OCI-LY1 (cell line): ENCODE results near the gene AGAP2.

Experiments
- H2AFZ ChIP-seq: fragments of 200-600 bp; sonication (generic), shearing (Covaris generic); 2 replicates; pipeline ENCODE4 v1.6.0; 2014; ENCODE audit warnings: antibody characterized with exemption, mild to moderate bottlenecking, low read length
- H3F3A ChIP-seq: fragments of 200-600 bp; sonication (generic), shearing (Covaris generic); 2 replicates; pipeline ENCODE4 v1.6.0; 2014; ENCODE audit warnings: mild to moderate bottlenecking, antibody characterized with exemption, low read length, moderate library complexity; ENCODE audit not compliant: insufficient read depth
- H3K27ac ChIP-seq: fragments of 200-600 bp; sonication (generic); 2 replicates; pipeline ENCODE4 v1.5.1; 2014; ENCODE audit warnings: low read length, mixed run types, mild to moderate bottlenecking, low read depth; ENCODE audit not compliant: poor library complexity, severe bottlenecking
- H3K27me3 ChIP-seq: fragments of 200-600 bp; sonication (generic); 2 replicates; pipeline ENCODE4 v1.6.0; 2014; ENCODE audit warnings: antibody characterized with exemption, mild to moderate bottlenecking, low read length, moderate library complexity; ENCODE audit not compliant: insufficient read depth
- H3K36me3 ChIP-seq: fragments of 200-600 bp; sonication (generic); 2 replicates; pipeline ENCODE4 v1.6.1; 2014; ENCODE audit warnings: mild to moderate bottlenecking, antibody characterized with exemption, low read length, moderate library complexity, mixed read lengths; ENCODE audit not compliant: insufficient read depth
- H3K4me1 ChIP-seq: fragments of 200-600 bp; sonication (generic); 2 replicates; pipeline ENCODE4 v1.5.1; 2014; ENCODE audit warnings: mild to moderate bottlenecking, low read length, moderate library complexity; ENCODE audit not compliant: insufficient read depth, severe bottlenecking
- H3K4me2 ChIP-seq: fragments of 200-600 bp; sonication (generic), shearing (Covaris generic); 2 replicates; pipeline ENCODE4 v1.6.1; 2014; ENCODE audit warnings: low read length
- H3K4me3 ChIP-seq: fragments of 200-600 bp; sonication (generic); 2 replicates; pipeline ENCODE4 v1.5.1; 2014; ENCODE audit warnings: low read length, low read depth, mild to moderate bottlenecking, mixed read lengths; ENCODE audit not compliant: poor library complexity, severe bottlenecking
- H3K79me2 ChIP-seq: fragments of 200-600 bp; shearing (Covaris generic); 2 replicates; pipeline ENCODE4 v1.6.1; 2016; ENCODE audit warnings: mixed run types, low read length, mixed read lengths; ENCODE audit not compliant: insufficient read depth
- H3K9ac ChIP-seq: fragments of 200-600 bp; sonication (generic), shearing (Covaris generic); 2 replicates; pipeline ENCODE4 v1.6.1; 2014; ENCODE audit warnings: mild to moderate bottlenecking, low read length, mixed read lengths
- H3K9me2 ChIP-seq: fragments of 200-600 bp; sonication (generic), shearing (Covaris generic); 2 replicates; pipeline ENCODE4 v1.6.1; 2014; ENCODE audit warnings: low read depth, mild to moderate bottlenecking, low read length, mixed read lengths
- H3K9me3 ChIP-seq: fragments of 200-600 bp; shearing (Covaris generic); 2 replicates; pipeline ENCODE4 v1.6.1; 2014; ENCODE audit warnings: low read length, mixed read lengths
- H4K20me1 ChIP-seq: fragments of 200-600 bp; sonication (generic), shearing (Covaris generic); 2 replicates; pipeline ENCODE4 v1.6.0; 2016; ENCODE audit warnings: mild to moderate bottlenecking, low read length; ENCODE audit not compliant: insufficient read depth
- EZH2 ChIP-seq: fragments of 200-600 bp; sonication (generic), shearing (Covaris generic); IDR thresholded peaks from 2 replicates; pipeline ENCODE4 v1.8.0; 2017; ENCODE audit warnings: borderline replicate concordance, mixed run types, mild to moderate bottlenecking, antibody characterized with exemption, low read length, moderate library complexity, mixed read lengths
- TF ChIP-seq, protein P1 (sequence below): fragments of 200-600 bp; sonication (generic), shearing (Covaris generic); IDR thresholded peaks from 2 replicates; pipeline ENCODE4 v1.5.1; 2017; ENCODE audit warnings: mild to moderate bottlenecking, antibody characterized with exemption, low read length, moderate library complexity, mixed read lengths

Gene AGAP2

DNA sequence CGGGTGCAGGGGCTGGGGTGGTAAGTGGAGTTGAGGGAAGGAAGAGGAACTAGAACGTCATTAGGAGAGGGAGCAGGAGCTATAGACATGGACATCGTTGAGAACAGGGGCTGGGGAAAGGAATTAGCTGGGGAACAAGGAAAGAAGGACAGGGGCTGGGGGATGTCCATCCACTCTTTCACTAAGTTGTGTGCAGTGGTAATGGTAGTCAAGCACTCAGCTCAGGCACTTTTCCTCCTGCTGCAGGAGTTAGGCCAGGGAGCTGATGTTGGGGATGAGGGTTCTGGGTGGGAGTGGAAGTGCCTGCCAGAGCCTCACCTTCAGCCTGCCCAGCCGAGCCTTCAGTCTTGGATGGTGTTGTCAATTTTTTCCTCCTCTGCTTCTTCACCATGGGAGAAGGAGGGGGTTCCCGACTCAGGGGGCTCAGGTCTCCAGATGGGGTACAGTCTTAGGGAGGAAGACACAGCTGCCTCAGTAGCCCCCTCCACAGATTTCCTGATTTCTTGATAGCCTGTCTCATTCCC, 9.2 kb downstream of the AGAP2 start:
- no peak overlapping the region for H3K27ac ChIP-seq
- no peaks in the 10 kb centered on the region for H3K79me2 ChIP-seq
- H3K4me2 ChIP-seq, result no peak overlapping the region
- H3K27me3 ChIP-seq, result no peaks in the 10 kb centered on the region
- H3K9ac ChIP-seq, result no peak overlapping the region
- H4K20me1 ChIP-seq, result no peaks in the 10 kb centered on the region
- TF ChIP-seq EZH2, result no peak
- TF ChIP-seq, protein P1, sequence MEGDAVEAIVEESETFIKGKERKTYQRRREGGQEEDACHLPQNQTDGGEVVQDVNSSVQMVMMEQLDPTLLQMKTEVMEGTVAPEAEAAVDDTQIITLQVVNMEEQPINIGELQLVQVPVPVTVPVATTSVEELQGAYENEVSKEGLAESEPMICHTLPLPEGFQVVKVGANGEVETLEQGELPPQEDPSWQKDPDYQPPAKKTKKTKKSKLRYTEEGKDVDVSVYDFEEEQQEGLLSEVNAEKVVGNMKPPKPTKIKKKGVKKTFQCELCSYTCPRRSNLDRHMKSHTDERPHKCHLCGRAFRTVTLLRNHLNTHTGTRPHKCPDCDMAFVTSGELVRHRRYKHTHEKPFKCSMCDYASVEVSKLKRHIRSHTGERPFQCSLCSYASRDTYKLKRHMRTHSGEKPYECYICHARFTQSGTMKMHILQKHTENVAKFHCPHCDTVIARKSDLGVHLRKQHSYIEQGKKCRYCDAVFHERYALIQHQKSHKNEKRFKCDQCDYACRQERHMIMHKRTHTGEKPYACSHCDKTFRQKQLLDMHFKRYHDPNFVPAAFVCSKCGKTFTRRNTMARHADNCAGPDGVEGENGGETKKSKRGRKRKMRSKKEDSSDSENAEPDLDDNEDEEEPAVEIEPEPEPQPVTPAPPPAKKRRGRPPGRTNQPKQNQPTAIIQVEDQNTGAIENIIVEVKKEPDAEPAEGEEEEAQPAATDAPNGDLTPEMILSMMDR, result no peak
- no peaks in the 10 kb centered on the region for H3K9me3 ChIP-seq
- H3K36me3 ChIP-seq, result peaks cover 52% of the 10 kb centered on the region
- no peaks in the 10 kb centered on the region for H3K9me2 ChIP-seq
- peaks cover 3% of the 10 kb centered on the region; the same call in 1 of the 2 replicates for H3F3A ChIP-seq
- no peak overlapping the region for H3K4me3 ChIP-seq
- H3K4me1 ChIP-seq, result peaks cover 4% of the 10 kb centered on the region
- H2AFZ ChIP-seq, result no peak overlapping the region

DNA sequence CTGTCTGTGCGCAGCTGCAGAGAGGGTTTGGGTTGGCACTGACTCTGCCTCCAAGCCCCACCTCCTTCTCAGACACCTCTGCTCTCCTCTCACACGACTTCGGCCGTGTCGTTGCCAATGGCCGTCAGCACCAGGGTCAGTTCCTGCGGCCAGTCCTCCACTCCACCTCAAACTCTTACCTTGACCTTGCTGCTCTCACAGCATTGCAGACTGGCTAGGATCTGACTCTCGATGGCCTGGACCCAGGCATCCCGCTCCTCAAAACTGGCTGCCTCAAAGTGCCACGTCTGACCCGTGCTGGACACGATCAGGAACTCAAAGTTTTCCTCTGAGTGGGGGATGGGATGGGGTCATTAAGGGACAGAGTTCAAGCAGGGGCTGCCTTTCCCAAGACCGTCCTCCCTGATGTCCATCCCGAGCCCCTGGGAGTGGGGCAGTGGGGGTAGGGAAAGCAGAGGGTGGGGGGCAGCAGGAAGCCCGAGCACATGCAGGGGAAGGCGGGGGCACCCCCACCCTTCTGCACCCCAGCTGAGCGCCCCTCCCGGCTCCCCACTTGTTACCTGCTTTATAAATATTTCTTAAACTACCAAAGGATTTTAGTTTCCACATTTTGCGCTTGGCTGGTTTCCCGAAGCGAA, 10.7 kb downstream of the AGAP2 start:
- Histone ChIP-seq H3F3A (peaks cover 3% of the 10 kb centered on the region), H3K36me3 (peaks cover 49% of the 10 kb centered on the region), H3K27me3 (no peaks in the 10 kb centered on the region), H3K4me2 (no peak overlapping the region), H3K4me1 (peaks cover 4% of the 10 kb centered on the region), H3K9me3 (no peaks in the 10 kb centered on the region), H3K9ac (no peak overlapping the region), H3K27ac (no peak overlapping the region), H3K79me2 (no peaks in the 10 kb centered on the region), H2AFZ (no peak overlapping the region), H3K4me3 (no peak overlapping the region), H3K9me2 (no peaks in the 10 kb centered on the region), H4K20me1 (no peaks in the 10 kb centered on the region)
- TF ChIP-seq, protein P1, result no peak
- no peak for TF ChIP-seq EZH2

DNA sequence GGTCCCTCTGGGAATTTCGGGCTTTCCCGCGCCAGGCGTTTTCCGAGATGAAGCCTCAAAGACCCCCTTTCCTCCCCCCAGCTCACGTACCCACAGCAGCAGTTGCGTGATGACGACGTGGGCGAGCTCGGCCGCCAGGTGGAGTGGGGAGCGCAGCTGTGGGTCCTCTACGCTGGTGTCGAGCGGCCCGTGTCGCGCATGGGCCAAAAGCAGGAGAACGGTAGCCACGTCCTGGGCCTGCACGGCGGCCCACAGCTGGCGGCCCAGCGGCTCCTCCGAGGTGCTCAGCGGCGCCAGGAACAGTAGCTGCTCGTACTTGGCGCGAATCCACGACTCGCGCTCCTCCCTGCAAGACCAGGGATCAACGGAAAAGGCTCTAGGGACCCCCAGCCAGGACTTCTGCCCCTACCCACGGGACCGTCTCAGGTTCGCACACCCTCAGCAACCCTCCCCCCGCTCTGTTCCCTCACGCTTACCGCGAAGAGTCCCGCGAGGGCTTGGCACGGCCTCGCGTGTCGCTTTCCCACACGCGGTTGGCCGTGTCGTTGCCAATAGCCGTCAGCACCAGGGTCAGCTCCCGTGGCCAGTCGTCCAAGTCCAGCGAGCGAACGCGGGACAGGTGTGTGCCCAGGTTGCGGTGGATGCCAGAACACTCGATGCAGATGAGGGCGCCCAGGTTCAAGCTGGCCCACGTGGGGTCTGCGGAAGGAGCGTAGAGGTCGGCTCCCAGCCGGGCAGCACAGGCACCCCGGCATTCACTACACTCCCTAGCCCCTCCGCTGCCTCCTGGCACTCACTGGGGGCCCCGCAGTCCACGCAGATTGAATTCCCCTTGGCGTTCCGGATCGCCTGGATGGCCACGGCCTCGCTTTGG, 11.4 kb downstream of the AGAP2 start:
- Histone ChIP-seq H3K27me3 (no peaks in the 10 kb centered on the region), H2AFZ (no peak overlapping the region), H3K9ac (no peak overlapping the region)

More for the DNA sequence above, 11.4 kb downstream of the AGAP2 start:
- Histone ChIP-seq H4K20me1 (no peaks in the 10 kb centered on the region), H3K9me3 (no peaks in the 10 kb centered on the region), H3K9me2 (no peaks in the 10 kb centered on the region), H3K4me2 (no peak overlapping the region), H3K79me2 (no peaks in the 10 kb centered on the region), H3K4me3 (no peak overlapping the region), H3K36me3 (peaks cover 47% of the 10 kb centered on the region), H3F3A (peaks cover 3% of the 10 kb centered on the region), H3K27ac (no peak overlapping the region), H3K4me1 (peaks cover 4% of the 10 kb centered on the region)
- TF ChIP-seq EZH2, result no peak
